HG02938 (cell line): ENCODE measurements around the gene SYNE2.

ENCODE experiments used
- ATAC-seq: cut with Tn5 transposase; IDR thresholded peaks from one replicate; pipeline ENCODE4 v1.9.1; 2021; ENCODE audit warnings: mild to moderate bottlenecking, moderate library complexity; ENCODE audit not compliant: unreplicated experiment

SYNE2 gene

GRCh38 chr14:63874223-63874622 lies 21.4 kb downstream of the SYNE2 start:
- no peak for ATAC-seq

DNA sequence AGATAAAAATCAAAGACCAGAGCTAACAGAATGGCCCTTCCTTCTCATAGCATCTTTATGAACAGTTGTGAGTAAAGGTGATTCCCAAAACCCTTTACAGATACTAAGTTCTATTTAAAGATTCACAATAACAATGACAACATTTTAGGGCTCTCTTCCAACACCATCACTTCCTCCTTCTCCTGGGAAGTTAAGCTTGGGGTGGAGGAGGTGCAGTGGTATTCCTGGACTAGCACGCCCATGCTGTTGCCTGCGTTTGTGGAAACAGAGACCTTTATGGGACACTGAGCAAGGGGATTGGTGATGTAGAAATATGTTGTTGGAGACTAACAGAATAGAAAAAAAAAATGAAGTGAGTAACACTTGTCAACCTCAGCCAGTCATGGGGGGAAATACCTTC lies 22.5 kb downstream of the SYNE2 start:
- no peak for ATAC-seq

DNA sequence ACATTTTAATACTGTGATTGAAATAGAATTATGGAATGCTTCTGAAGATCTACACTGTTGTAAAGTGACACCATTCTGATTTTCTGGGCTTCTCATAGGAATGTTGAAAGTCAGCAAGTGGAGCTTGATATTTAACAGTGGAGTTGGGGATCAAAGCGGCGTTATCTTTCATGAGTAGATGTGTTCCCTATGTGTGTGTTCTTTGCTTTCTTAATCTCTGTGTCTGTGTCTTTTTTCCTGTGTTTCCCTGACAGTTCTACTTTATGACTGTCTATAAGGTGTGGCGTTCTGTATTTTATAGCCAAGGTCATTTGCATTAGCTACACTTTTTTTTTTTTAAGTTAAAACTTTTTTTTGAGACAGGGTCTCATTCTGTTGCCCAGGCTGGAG lies 24.7 kb downstream of the SYNE2 start:
- ATAC-seq: no peak

DNA sequence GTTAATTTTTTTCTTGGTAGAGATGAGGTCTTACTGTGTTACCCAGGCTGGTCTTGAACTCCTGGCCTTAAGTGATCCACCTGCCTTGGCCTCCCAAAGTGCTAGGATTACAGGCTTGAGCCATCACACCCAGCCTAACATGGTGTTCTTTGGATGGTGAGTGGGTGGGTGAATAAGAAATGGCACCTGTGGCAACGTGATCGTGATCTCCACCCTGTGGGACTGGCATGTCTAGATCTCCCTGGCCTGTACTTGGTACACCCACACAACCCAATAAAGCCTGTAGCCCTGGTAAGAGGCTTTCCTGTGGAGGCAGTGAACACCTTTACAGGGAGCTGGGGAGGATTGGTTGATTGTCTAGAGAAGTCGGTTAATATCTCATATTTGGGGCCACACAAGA lies 25.2 kb downstream of the SYNE2 start:
- ATAC-seq: no peak

DNA sequence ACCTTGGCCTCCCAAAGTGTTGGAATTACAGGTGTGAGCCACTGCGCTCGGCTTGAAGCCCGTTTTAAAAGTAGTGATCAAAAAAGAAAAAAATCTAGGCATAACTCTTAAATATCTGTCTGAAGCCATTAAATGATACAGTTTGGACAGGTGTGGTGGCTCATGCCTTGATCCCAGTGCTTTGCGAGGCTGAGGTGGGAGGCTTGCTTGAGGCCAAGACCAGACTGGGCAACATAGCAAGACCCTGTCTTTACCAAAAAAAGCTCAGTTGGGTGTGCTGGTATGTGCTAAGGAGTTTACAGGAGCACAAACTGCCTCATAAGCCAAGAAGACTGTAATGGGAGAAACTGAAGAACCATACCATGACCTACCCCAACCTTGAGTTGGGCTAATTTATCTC lies 26.0 kb downstream of the SYNE2 start:
- no peak for ATAC-seq

DNA sequence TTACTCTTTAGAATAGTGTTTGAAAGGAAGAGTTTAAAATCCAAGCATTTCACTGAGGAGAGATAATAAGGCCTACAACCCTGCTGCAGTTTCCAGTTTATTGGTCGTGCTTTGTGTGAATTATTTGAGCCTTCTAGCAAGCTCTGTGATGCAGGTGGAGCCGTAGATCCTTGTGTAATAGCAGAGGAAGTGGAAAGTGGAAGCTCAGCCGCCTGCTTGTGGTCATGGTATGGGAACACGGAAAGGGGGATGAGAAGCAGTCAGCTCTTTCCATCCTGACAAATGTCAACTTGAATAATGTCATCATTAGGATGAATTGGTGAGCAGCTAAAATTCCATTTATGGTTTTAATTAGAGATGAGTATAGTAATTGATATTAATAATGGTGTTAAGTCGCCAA lies 29.1 kb downstream of the SYNE2 start:
- ATAC-seq: no peak

DNA sequence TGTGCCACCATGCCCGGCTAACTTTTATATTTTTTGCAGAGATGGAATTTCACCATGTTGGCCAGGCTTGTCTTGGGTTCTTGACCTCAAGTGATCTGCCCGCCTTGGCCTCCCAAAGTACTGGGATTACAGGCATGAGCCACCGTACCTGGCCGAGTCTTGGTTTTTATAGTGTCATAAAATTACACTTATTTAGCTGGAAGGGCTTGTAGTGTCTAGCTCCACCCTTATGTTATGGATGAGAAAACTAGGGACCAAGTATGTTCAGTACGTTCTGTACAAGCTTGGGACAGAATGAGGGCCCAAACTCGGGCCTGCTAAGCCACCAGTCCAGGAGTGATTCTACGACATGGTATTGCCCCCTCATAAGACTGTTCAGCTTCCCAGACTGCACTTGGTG lies 35.1 kb downstream of the SYNE2 start:
- ATAC-seq: no peak

DNA sequence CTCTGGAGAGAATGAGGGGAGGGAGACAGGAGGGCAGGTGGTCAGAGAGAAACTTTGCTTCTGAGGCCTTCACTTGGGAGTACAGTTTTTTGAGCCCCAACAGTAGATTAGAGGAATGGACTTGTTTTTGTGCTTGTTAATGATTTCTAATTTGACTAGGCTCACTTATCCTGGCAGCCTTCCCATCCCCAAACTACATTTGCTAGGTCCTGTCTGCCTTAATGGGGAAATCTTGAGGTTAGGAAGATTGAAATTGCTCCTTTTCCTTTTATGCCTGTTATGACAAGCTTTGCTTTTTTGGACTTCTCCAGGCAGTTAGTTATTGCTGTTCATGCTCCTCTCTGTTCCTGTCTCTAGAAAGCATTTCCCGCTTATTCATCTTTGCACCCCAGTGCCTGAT lies 37.7 kb downstream of the SYNE2 start:
- ATAC-seq: no peak

DNA sequence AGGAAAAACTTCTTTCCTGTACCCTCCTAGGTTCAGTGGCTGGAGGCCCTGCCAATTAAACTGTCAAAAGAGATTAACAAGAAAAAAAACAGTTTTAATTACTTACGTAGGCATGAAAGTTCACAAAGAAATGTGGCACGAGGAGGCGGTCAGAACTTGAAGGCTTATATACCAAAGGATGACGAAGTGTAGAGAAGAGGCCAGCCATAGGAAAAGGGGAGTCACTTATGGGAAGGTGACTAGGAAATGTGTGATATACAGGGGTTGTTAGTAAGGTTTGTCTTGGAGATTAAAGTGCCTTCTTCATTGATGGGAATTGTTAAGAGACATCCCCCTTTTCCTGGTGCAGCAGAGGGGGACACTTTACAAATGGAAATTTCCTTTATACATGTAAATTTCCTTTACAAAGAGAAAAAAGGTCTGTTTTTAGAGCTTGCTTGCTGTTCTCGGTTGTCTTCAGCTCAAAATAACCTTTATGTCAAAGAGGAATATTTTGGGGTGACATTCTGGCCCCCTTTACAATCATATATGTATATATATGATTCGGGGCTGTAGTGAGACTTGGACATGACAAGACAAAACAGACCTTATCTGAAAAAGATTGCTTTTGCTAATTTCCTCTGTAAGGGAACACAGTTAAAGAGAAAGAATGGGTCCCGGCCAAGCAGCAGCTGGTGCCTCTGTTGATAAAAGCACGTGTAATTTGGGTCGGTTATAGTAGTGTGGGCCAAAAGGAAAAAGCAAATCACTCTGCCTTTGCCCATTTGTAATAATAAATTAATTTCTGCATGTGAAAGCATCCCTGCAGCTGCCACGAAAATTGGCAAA lies 38.6 kb downstream of the SYNE2 start:
- ATAC-seq: no peak

GRCh38 chr14:63892265-63892664 lies 39.5 kb downstream of the SYNE2 start:
- ATAC-seq: no peak

- ATAC-seq: no peak
These were observed 41.1 kb downstream of the SYNE2 start for GRCh38 chr14:63893701-63894458.

- no peak for ATAC-seq
These were observed 42.7 kb downstream of the SYNE2 start for GRCh38 chr14:63895510-63895909.

GRCh38 chr14:63896278-63896720 lies 43.5 kb downstream of the SYNE2 start:
- ATAC-seq: no peak

DNA sequence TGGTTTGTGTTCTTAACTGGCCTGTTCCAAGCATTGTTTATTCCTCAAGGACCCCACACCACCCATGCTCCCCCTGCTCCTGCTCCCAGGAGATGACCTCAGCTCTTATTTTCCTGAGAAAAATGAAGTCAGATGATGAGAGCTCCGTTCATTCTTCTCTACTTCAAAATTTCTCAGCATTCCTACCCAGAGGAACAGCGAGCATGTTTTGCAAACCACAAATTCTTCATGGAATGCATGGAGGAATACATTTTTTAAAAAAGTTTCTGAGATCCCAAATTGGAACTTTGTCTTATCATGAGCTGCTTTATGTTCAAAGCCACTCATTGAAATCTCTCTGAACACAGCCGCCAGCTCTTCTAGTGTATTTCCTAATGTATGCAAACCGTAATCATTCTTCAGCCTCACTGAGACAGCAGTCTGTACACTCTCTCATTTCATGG lies 44.9 kb downstream of the SYNE2 start:
- no peak for ATAC-seq

- no peak for ATAC-seq
These were observed 47.1 kb downstream of the SYNE2 start for GRCh38 chr14:63899953-63900352.

DNA sequence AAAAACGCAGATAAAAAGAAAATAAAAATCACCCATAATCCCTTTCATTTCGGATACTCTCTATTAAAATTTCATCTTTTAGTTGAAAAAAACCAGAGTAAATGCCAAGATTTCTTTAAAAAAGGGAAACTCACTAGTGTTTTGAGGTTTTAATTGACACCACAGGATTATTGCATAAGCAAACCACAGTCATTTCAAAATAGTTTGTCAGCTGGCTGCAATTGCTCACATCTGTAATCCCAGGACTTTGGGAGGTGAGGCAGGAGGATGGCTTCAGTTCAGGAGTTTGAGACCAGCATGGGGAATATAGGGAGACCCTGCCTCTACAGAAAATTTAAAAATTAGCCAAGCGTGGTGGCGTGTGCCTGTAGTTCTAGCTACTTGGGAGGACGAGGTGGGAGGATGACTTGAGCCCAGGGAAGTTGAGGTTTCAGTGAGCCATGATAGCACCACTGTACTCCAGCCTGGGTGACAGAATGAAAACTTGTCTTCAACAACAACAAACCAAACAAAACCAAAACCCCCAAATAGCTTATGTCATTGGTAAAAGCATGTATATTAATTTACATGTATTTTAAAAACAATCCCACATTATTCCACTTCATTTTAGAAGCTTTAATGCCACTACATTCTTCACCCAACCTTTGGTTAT lies 48.8 kb downstream of the SYNE2 start:
- ATAC-seq: no peak

GRCh38 chr14:63902375-63902976 lies 49.7 kb downstream of the SYNE2 start:
- ATAC-seq: no peak

- no peak for ATAC-seq
These were observed 51.9 kb downstream of the SYNE2 start for GRCh38 chr14:63904724-63905123.

DNA sequence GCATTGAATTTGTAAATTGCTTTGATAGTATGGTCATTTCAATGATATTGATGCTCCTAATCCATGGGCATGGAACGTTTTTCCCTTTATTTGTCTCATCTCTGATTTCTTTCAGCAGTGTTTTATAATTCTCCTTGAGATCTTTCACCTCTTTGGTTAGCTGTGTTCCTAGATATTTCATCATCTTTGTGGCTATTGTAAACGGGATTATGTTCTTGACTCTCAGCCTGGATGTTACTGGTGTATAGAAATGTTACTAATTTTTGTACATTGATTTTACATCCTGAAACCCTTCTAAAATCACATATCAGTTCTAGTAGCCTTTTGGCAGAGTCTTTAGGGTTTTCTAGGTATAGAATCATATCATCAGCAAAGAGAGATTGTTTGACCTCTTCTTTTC lies 52.6 kb downstream of the SYNE2 start:
- no peak for ATAC-seq

- no peak for ATAC-seq
These were observed 56.0 kb downstream of the SYNE2 start for GRCh38 chr14:63908667-63909264.

DNA sequence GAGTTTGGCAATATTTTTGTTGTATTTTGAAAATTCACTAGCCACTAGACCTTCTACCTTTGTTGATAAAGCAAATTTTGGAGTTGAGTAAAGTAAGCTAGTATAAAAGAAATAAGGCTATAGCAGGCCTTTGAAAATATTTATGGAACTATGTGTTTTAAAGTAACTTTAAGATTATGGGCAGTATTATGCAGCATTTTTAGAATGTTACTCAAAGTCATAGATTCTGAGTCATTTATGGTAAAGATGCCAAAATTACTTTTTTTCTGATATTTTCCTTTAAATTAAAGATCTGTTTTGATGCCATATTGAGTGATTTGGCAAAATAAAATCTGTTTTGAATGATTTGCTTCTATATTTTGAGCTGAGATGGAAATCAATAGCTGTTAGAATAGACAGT lies 57.2 kb downstream of the SYNE2 start:
- no peak for ATAC-seq
